Stimulated activated CD8-positive, alpha-beta memory T cell treated with anti-CD3 and anti-CD28 coated beads, Interleukin-15, amount 100 ng/mL, for 24 hours (primary cell): ENCODE measurements around the gene KRTAP4-11.
"Not testable (repeated sequence)": the region's sequence is repeated elsewhere in the genome, so short reads cannot be mapped to it uniquely, and the experiment has no call there.

ENCODE experiments used
- DNase-seq: peaks from one replicate; pipeline ENCODE4 v3.0.0-alpha.2; 2020; ENCODE audit warnings: low read depth

The KRTAP4-11 gene

GRCh38 chr17:41084100-41084856 is 33.9 kb downstream of the KRTAP4-11 start, which contains the start of gene KRTAP4-7:
TSS of gene KRTAP4-7 (plus strand) at chr17:41084150. CDS start at chr17:41084207, 57 bp downstream.
- not testable (repeated sequence) for DNase-seq

- not testable (repeated sequence) for DNase-seq
Observed at GRCh38 chr17:41083427-41083826, 34.7 kb downstream of the KRTAP4-11 start.

GRCh38 chr17:41082626-41083025 is 35.5 kb downstream of the KRTAP4-11 start:
- DNase-seq, result no peak

GRCh38 chr17:41076788-41077187 is 41.4 kb downstream of the KRTAP4-11 start:
- DNase-seq, result no peak

GRCh38 chr17:41073676-41074075 is 44.5 kb downstream of the KRTAP4-11 start:
- no peak for DNase-seq

- no peak for DNase-seq
Observed at GRCh38 chr17:41071606-41072360, 46.4 kb downstream of the KRTAP4-11 start.

- no peak for DNase-seq
Observed at GRCh38 chr17:41069031-41069430, 49.1 kb downstream of the KRTAP4-11 start.

- no peak for DNase-seq
Observed at GRCh38 chr17:41067281-41067680, 50.9 kb downstream of the KRTAP4-11 start.
